ENCODE results near the gene PCIF1. TPM values are rescaled to one million over a fixed set of nuclear protein-coding genes. Genes with fewer than 3 reads are reported as not detected.
"Not testable (repeated sequence)": the region's sequence is repeated elsewhere in the genome, so short reads cannot be mapped to it uniquely, and the experiment has no call there.

PCIF1 gene
- total and polyA plus RNA-seq, 4 donors, result 9.2 to 12.4 (median 11.5) TPM

- TF ChIP-seq MAX (IDR thresholded peaks at IDR 0.05) (no peak), FOXA2 (IDR thresholded peaks at IDR 0.05) (no peak), YY1 (IDR thresholded peaks at IDR 0.05) (no peak), HNF4A (conservative IDR thresholded peaks at IDR 0.05) (no peak)
- H3K27ac ChIP-seq (ENCODE audit: low read depth in 1 of 2, low read length in 2 of 2), result no peak overlapping the region
- H3K9me3 ChIP-seq (ENCODE audit: control insufficient read depth in 4 of 4, low read length in 3 of 4), result no peaks in the 10 kb centered on the region
- H3K4me1 ChIP-seq (ENCODE audit: control insufficient read depth in 4 of 4, insufficient read depth in 4 of 4, low read length in 3 of 4), result no peaks in the 10 kb centered on the region
- DNase-seq (ENCODE audit: low spot score), result no peak
- WGBS, result 80% methylated on average over 3 of the region's 3 CpGs
- no peak overlapping the region for H3K4me3 ChIP-seq (ENCODE audit: low read depth in 1 of 3, low read length in 3 of 3)
- no peak overlapping the region for H3K9ac ChIP-seq (ENCODE audit: low read depth in 1 of 2, low read length in 2 of 2)
- no peaks in the 10 kb centered on the region for H3K36me3 ChIP-seq (ENCODE audit: control insufficient read depth in 4 of 4, insufficient read depth in 3 of 4, low read depth in 1 of 4, low read length in 3 of 4)
- H3K27me3 ChIP-seq (ENCODE audit: control insufficient read depth in 4 of 4, insufficient read depth in 4 of 4, low read length in 3 of 4), result peaks cover 0 to 2% (median 0%) of the 10 kb centered on the region in 4 donors
Measured at GRCh38 chr20:45991616-45992015, 57.1 kb downstream of the PCIF1 start.

GRCh38 chr20:45993197-45993951, 58.9 kb downstream of the PCIF1 start:
- H3K9ac ChIP-seq (ENCODE audit: low read depth in 1 of 2, low read length in 2 of 2), result no peak overlapping the region
- no peak for TF ChIP-seq GABPA (IDR thresholded peaks at IDR 0.05 in 1 of 2, conservative IDR thresholded peaks at IDR 0.05 in 1 of 2)
- TF ChIP-seq ZBTB33 (IDR thresholded peaks at IDR 0.05), result no peak
- TF ChIP-seq REST (IDR thresholded peaks at IDR 0.05), result no peak
- H3K9me3 ChIP-seq (ENCODE audit: control insufficient read depth in 4 of 4, low read length in 3 of 4), result no peaks in the 10 kb centered on the region
- WGBS, result 72% methylated on average over 12 of the region's 12 CpGs
- no peaks in the 10 kb centered on the region for H3K4me1 ChIP-seq (ENCODE audit: control insufficient read depth in 4 of 4, insufficient read depth in 4 of 4, low read length in 3 of 4)
- H3K27me3 ChIP-seq (ENCODE audit: control insufficient read depth in 4 of 4, insufficient read depth in 4 of 4, low read length in 3 of 4), result peaks cover 0 to 3% (median 1%) of the 10 kb centered on the region in 4 donors
- no peak overlapping the region for H3K4me3 ChIP-seq (ENCODE audit: low read depth in 1 of 3, low read length in 3 of 3)
- no peaks in the 10 kb centered on the region for H3K36me3 ChIP-seq (ENCODE audit: control insufficient read depth in 4 of 4, insufficient read depth in 3 of 4, low read depth in 1 of 4, low read length in 3 of 4)
- DNase-seq (ENCODE audit: low spot score), result no peak
- H3K27ac ChIP-seq (ENCODE audit: low read depth in 1 of 2, low read length in 2 of 2), result no peak overlapping the region

GRCh38 chr20:45994761-45995493, 60.4 kb downstream of the PCIF1 start:
- no peak for DNase-seq (ENCODE audit: low spot score)
- Histone ChIP-seq H3K9me3 (ENCODE audit: control insufficient read depth in 4 of 4, low read length in 3 of 4) (no peaks in the 10 kb centered on the region), H3K36me3 (ENCODE audit: control insufficient read depth in 4 of 4, insufficient read depth in 3 of 4, low read depth in 1 of 4, low read length in 3 of 4) (no peaks in the 10 kb centered on the region), H3K4me1 (ENCODE audit: control insufficient read depth in 4 of 4, insufficient read depth in 4 of 4, low read length in 3 of 4) (no peaks in the 10 kb centered on the region), H3K9ac (ENCODE audit: low read depth in 1 of 2, low read length in 2 of 2) (no peak overlapping the region), H3K4me3 (ENCODE audit: low read depth in 1 of 3, low read length in 3 of 3) (no peak overlapping the region), H3K27ac (ENCODE audit: low read depth in 1 of 2, low read length in 2 of 2) (no peak overlapping the region), H3K27me3 (ENCODE audit: control insufficient read depth in 4 of 4, insufficient read depth in 4 of 4, low read length in 3 of 4) (peaks cover 0 to 3% (median 1%) of the 10 kb centered on the region in 4 donors)
- 64% methylated on average over 9 of the region's 9 CpGs for WGBS
- TF ChIP-seq REST (IDR thresholded peaks at IDR 0.05), result no peak
- TF ChIP-seq HNF4G (IDR thresholded peaks at IDR 0.05), result no peak
- TF ChIP-seq SP1 (IDR thresholded peaks at IDR 0.05), result no peak
- no peak for TF ChIP-seq ATF3 (IDR thresholded peaks at IDR 0.05)

- not testable (repeated sequence) for H3K4me3 ChIP-seq (ENCODE audit: low read depth in 1 of 3, low read length in 3 of 3); H3K27me3 ChIP-seq (ENCODE audit: control insufficient read depth in 4 of 4, insufficient read depth in 4 of 4, low read length in 3 of 4); H3K4me1 ChIP-seq (ENCODE audit: control insufficient read depth in 4 of 4, insufficient read depth in 4 of 4, low read length in 3 of 4); H3K27ac ChIP-seq (ENCODE audit: low read depth in 1 of 2, low read length in 2 of 2); H3K9me3 ChIP-seq (ENCODE audit: control insufficient read depth in 4 of 4, low read length in 3 of 4); H3K9ac ChIP-seq (ENCODE audit: low read depth in 1 of 2, low read length in 2 of 2); H3K36me3 ChIP-seq (ENCODE audit: control insufficient read depth in 4 of 4, insufficient read depth in 3 of 4, low read depth in 1 of 4, low read length in 3 of 4); DNase-seq (ENCODE audit: low spot score)
- 66% methylated on average over 6 of the region's 6 CpGs for WGBS
Measured at GRCh38 chr20:45995495-45996097, 61.1 kb downstream of the PCIF1 start.
